GM18511 (cell line): Measurements from ENCODE around the gene RPGRIP1L.
A peak's percentile ranks its signal among the peaks of the same experiment; 100 is the strongest.

Experiments used
- ATAC-seq: cut with Tn5 transposase; IDR thresholded peaks from one replicate; pipeline ENCODE4 v1.9.1; 2021; ENCODE audit warnings: mild to moderate bottlenecking, moderate library complexity; ENCODE audit not compliant: unreplicated experiment

The RPGRIP1L gene

GRCh38 chr16:53703590-53704444 is at the start of gene RPGRIP1L, which contains the start of gene FTO:
RPGRIP1L (minus strand) TSS chr16:53703859; CDS start chr16:53700723, 3,136 bp downstream.
FTO (plus strand) TSS chr16:53704156.
- peak; percentile 99 for ATAC-seq

GRCh38 chr16:53753431-53753830 is 49.8 kb upstream of the RPGRIP1L start:
- no peak for ATAC-seq

- ATAC-seq = no peak
Measured at GRCh38 chr16:53752560-53752959, 48.9 kb upstream of the RPGRIP1L start.

GRCh38 chr16:53745753-53746266 is 42.2 kb upstream of the RPGRIP1L start:
- no peak for ATAC-seq

- no peak for ATAC-seq
Measured at GRCh38 chr16:53745086-53745485, 41.4 kb upstream of the RPGRIP1L start.

- ATAC-seq = no peak
Measured at GRCh38 chr16:53744449-53744848, 40.8 kb upstream of the RPGRIP1L start.

GRCh38 chr16:53743149-53743566 is 39.5 kb upstream of the RPGRIP1L start:
- no peak for ATAC-seq

- no peak for ATAC-seq
Measured at GRCh38 chr16:53741546-53741945, 37.9 kb upstream of the RPGRIP1L start.

GRCh38 chr16:53740933-53741531 is 37.4 kb upstream of the RPGRIP1L start:
- ATAC-seq = no peak

- ATAC-seq = no peak
Measured at GRCh38 chr16:53740476-53740875, 36.8 kb upstream of the RPGRIP1L start.

GRCh38 chr16:53737552-53737951 is 33.9 kb upstream of the RPGRIP1L start:
- no peak for ATAC-seq

- no peak for ATAC-seq
Measured at GRCh38 chr16:53736297-53736696, 32.6 kb upstream of the RPGRIP1L start.

GRCh38 chr16:53734908-53735307 is 31.2 kb upstream of the RPGRIP1L start:
- ATAC-seq = no peak

- ATAC-seq = no peak
Measured at GRCh38 chr16:53732296-53732929, 28.8 kb upstream of the RPGRIP1L start.

- ATAC-seq = no peak
Measured at GRCh38 chr16:53730693-53731092, 27.0 kb upstream of the RPGRIP1L start.

- no peak for ATAC-seq
Measured at GRCh38 chr16:53726625-53727024, 23.0 kb upstream of the RPGRIP1L start.

GRCh38 chr16:53721017-53721416 is 17.4 kb upstream of the RPGRIP1L start:
- no peak for ATAC-seq

GRCh38 chr16:53717577-53717976 is 13.9 kb upstream of the RPGRIP1L start:
- ATAC-seq = no peak

- ATAC-seq = no peak
Measured at GRCh38 chr16:53715023-53715384, 11.3 kb upstream of the RPGRIP1L start.

- no peak for ATAC-seq
Measured at GRCh38 chr16:53714205-53715022, 10.8 kb upstream of the RPGRIP1L start.
